Measurements from ENCODE around the gene TOX2. TPM values are rescaled to one million over a fixed set of nuclear protein-coding genes. Genes with fewer than 3 reads are reported as not detected.

TOX2 gene
- polyA plus RNA-seq, 3 donors: 0.39 to 0.56 (median 0.47) TPM

DNA sequence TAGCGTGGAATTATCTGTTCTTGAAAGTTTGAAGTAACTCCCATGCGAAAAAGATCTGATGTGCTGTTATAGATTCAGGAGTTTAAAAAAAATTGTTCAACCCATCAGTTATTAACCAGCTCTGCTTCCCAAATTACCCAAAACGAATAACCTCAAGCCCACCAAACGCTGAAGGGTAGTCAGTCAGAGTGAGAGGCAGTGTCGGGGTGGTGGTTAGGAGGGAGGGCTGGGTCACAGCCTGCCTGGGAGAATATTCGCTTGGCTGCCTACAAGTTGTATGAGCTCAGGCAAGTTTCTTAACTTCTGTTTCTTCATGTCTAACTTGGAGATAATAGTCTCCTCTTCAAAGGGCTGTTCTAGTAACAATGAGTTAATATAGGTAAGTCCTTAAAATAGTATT lies 157.7 kb downstream of the TOX2 start:
- Histone ChIP-seq H3K36me3 (replicated peaks in 1 of 2; ENCODE audit: control insufficient read depth in 1 of 2, insufficient read depth in 2 of 2, low read length in 2 of 2) (no peaks in the 10 kb centered on the region), H3K4me2 (replicated peaks; ENCODE audit: extremely low read depth, low read length, poor library complexity, severe bottlenecking) (no peak overlapping the region), H3K4me3 (replicated peaks in 1 of 3; ENCODE audit: low read depth in 2 of 3, low read length in 3 of 3) (no peak overlapping the region), H4K20me1 (ENCODE audit: insufficient read depth, low read length) (no peaks in the 10 kb centered on the region), H3K27ac (ENCODE audit: low read depth in 1 of 2, low read length in 2 of 2) (no peak overlapping the region), H3K79me2 (ENCODE audit: insufficient read depth, low read length) (no peaks in the 10 kb centered on the region), H3K4me1 (ENCODE audit: control insufficient read depth in 1 of 2, insufficient read depth in 2 of 2, low read length in 2 of 2) (peaks cover 81 to 92% of the 10 kb centered on the region in 2 donors), H3K9me3 (replicated peaks in 1 of 2; ENCODE audit: control insufficient read depth in 1 of 2, insufficient read depth in 1 of 2, low read length in 2 of 2) (no peaks in the 10 kb centered on the region), H3K27me3 (ENCODE audit: control insufficient read depth in 2 of 2, insufficient read depth in 2 of 2, low read length in 2 of 2) (no peaks in the 10 kb centered on the region), H3K9ac (ENCODE audit: insufficient read depth, low read length, poor library complexity, severe bottlenecking) (no peak overlapping the region), H2AFZ (ENCODE audit: insufficient read depth, low read depth, low read length, poor library complexity, severe bottlenecking) (no peak overlapping the region)
- no CpG with 5 or more reads among the region's 6 CpGs for WGBS (ENCODE audit: insufficient coverage)
- TF ChIP-seq, protein P1, sequence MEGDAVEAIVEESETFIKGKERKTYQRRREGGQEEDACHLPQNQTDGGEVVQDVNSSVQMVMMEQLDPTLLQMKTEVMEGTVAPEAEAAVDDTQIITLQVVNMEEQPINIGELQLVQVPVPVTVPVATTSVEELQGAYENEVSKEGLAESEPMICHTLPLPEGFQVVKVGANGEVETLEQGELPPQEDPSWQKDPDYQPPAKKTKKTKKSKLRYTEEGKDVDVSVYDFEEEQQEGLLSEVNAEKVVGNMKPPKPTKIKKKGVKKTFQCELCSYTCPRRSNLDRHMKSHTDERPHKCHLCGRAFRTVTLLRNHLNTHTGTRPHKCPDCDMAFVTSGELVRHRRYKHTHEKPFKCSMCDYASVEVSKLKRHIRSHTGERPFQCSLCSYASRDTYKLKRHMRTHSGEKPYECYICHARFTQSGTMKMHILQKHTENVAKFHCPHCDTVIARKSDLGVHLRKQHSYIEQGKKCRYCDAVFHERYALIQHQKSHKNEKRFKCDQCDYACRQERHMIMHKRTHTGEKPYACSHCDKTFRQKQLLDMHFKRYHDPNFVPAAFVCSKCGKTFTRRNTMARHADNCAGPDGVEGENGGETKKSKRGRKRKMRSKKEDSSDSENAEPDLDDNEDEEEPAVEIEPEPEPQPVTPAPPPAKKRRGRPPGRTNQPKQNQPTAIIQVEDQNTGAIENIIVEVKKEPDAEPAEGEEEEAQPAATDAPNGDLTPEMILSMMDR (IDR thresholded peaks at IDR 0.05): no peak
- peaks cover 0 to 4% (median 0%) of the 10 kb centered on the region in 7 donors for H3K9me3 Mint-ChIP-seq
- no peak overlapping the region for H3K4me3 Mint-ChIP-seq
- H3K4me1 Mint-ChIP-seq: peaks cover 80% of the 10 kb centered on the region
- H3K36me3 Mint-ChIP-seq: no peaks in the 10 kb centered on the region
- peak overlapping the region in 2 of 7 donors; percentile 19 to 63 for H3K27ac Mint-ChIP-seq
- no peak for DNase-seq
- peaks cover 0 to 9% (median 7%) of the 10 kb centered on the region in 3 donors for H3K27me3 Mint-ChIP-seq (ENCODE audit: low read depth in 3 of 3)
- intact Hi-C loops (cut with micrococcal nuclease): loop anchor here in 1 of 2 donors (10.0 kb wide), 1 partner anchor 138 kb away; no protein-coding TSS in a partner anchor

DNA sequence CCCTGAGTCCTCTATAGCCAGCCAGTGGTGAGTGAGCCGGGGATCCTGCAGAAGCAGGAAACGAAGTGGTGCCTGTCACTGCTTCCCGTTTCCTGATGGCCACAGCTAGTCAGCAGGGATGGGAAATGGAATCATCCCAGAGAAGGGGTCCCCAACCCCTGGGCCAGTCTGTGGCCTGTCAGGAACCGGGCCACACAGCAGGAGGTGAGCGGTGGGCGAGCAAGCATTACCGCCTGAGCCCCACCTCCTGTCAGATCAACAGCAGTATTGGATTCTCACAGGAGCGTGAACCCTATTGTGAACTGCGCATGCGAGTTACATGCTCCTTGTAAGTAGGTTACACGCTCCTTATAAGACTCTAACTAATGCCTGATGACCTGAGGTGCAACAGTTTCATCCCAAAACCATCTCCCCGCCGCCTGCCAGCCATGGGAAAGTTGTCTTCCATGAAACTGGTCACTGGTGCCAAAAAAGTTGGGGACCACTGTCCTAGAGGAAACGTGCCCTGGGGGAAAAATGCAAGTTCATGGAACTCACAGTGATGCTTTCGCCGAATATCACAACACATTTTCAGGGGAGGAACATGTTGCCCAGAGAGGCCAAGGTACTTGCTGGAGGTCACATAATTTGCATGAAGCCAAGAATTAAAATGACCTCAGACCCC lies 158.5 kb downstream of the TOX2 start:
- intact Hi-C loops (cut with micrococcal nuclease): loop anchor here in 1 of 2 donors (10.0 kb wide), 1 partner anchor 138 kb away; no protein-coding TSS in a partner anchor
- TF ChIP-seq, protein P1 (IDR thresholded peaks at IDR 0.05): no peak
- Mint-ChIP-seq H3K4me3 (peak overlapping the region in 1 of 2 donors; percentile 64), H3K36me3 (no peaks in the 10 kb centered on the region), H3K27ac (peak overlapping the region in 2 of 7 donors; percentile 40 to 63), H3K9me3 (peaks cover 0 to 3% (median 0%) of the 10 kb centered on the region in 7 donors), H3K27me3 (ENCODE audit: low read depth in 3 of 3) (peaks cover 2 to 11% (median 6%) of the 10 kb centered on the region in 3 donors), H3K4me1 (peaks cover 73% of the 10 kb centered on the region)
- Histone ChIP-seq H2AFZ (ENCODE audit: insufficient read depth, low read depth, low read length, poor library complexity, severe bottlenecking) (no peak overlapping the region), H3K9ac (ENCODE audit: insufficient read depth, low read length, poor library complexity, severe bottlenecking) (no peak overlapping the region), H3K79me2 (ENCODE audit: insufficient read depth, low read length) (no peaks in the 10 kb centered on the region), H3K27ac (ENCODE audit: low read depth in 1 of 2, low read length in 2 of 2) (no peak overlapping the region), H3K4me1 (ENCODE audit: control insufficient read depth in 1 of 2, insufficient read depth in 2 of 2, low read length in 2 of 2) (peaks cover 77 to 85% of the 10 kb centered on the region in 2 donors), H3K9me3 (replicated peaks in 1 of 2; ENCODE audit: control insufficient read depth in 1 of 2, insufficient read depth in 1 of 2, low read length in 2 of 2) (no peaks in the 10 kb centered on the region), H3K36me3 (replicated peaks in 1 of 2; ENCODE audit: control insufficient read depth in 1 of 2, insufficient read depth in 2 of 2, low read length in 2 of 2) (no peaks in the 10 kb centered on the region), H4K20me1 (ENCODE audit: insufficient read depth, low read length) (no peaks in the 10 kb centered on the region), H3K27me3 (ENCODE audit: control insufficient read depth in 2 of 2, insufficient read depth in 2 of 2, low read length in 2 of 2) (no peaks in the 10 kb centered on the region), H3K4me3 (replicated peaks in 1 of 3; ENCODE audit: low read depth in 2 of 3, low read length in 3 of 3) (no peak overlapping the region), H3K4me2 (replicated peaks; ENCODE audit: extremely low read depth, low read length, poor library complexity, severe bottlenecking) (no peak overlapping the region)
- peak in 2 of 3 donors; percentile 28 to 39 for DNase-seq
- 59% methylated on average over 15 of the region's 16 CpGs for WGBS (ENCODE audit: insufficient coverage)
